CD14-positive monocyte (primary cell): ENCODE results near the gene CCR3. TPM values are rescaled to one million over a fixed set of nuclear protein-coding genes. Genes with fewer than 3 reads are reported as not detected.
A peak's percentile ranks its signal among the peaks of the same experiment; 100 is the strongest.

Experiments used
- DNase-seq, 3 donors: peaks; one replicate each; pipeline ENCODE4 v3.0.0-alpha.2; 2011 to 2022
- H2AFZ ChIP-seq: 2 replicates; pipeline ENCODE4 v1.6.0; 2012; ENCODE audit warnings: mild to moderate bottlenecking, low read depth, low read length, inconsistent platforms; ENCODE audit not compliant: insufficient read depth, poor library complexity, severe bottlenecking
- H3K27ac ChIP-seq, 2 donors: 1 replicate in 1 of 2; 2 replicates in 1 of 2; pipeline ENCODE4 v1.5.1; 2012 to 2013; ENCODE audit warnings: low read length in 2 of 2, control low read depth in 1 of 2, inconsistent platforms in 1 of 2, low read depth in 1 of 2, mild to moderate bottlenecking in 1 of 2
- H3K27me3 ChIP-seq, 2 donors: one replicate each; pipeline versions ENCODE4 v1.6.0 to v1.6.1; 2011 to 2013; ENCODE audit warnings: low read length in 2 of 2; ENCODE audit not compliant: control insufficient read depth in 2 of 2, insufficient read depth in 2 of 2
- H3K36me3 ChIP-seq, 2 donors: replicated peaks in 1 of 2; 1 replicate in 1 of 2; 2 replicates in 1 of 2; pipeline versions ENCODE4 v1.5.1 to v1.6.1; 2012 to 2013; ENCODE audit warnings: low read length in 2 of 2, control low read depth in 1 of 2, inconsistent platforms in 1 of 2, mild to moderate bottlenecking in 1 of 2; ENCODE audit not compliant: insufficient read depth in 2 of 2, control insufficient read depth in 1 of 2
- H3K4me1 ChIP-seq, 2 donors: 1 replicate in 1 of 2; 2 replicates in 1 of 2; pipeline versions ENCODE4 v1.5.1 to v1.6.1; 2012 to 2013; ENCODE audit warnings: low read length in 2 of 2, control low read depth in 1 of 2, inconsistent platforms in 1 of 2, mild to moderate bottlenecking in 1 of 2, moderate library complexity in 1 of 2; ENCODE audit not compliant: insufficient read depth in 2 of 2, control insufficient read depth in 1 of 2
- H3K4me2 ChIP-seq: replicated peaks from 2 replicates; pipeline ENCODE3; 2012; ENCODE audit warnings: low read length, moderate library complexity, mild to moderate bottlenecking; ENCODE audit not compliant: poor library complexity, severe bottlenecking; ENCODE audit errors: extremely low read depth
- H3K4me3 ChIP-seq, 3 experiments: fragments of 200-600 bp in 1 of 3; sonication (generic) in 1 of 3; replicated peaks in 1 of 3; 1 replicate in 2 of 3; 2 replicates in 1 of 3; pipeline ENCODE4 v1.5.1; 2011 to 2013; ENCODE audit warnings: low read length in 3 of 3, mild to moderate bottlenecking in 3 of 3, control low read depth in 2 of 3, low read depth in 2 of 3, inconsistent platforms in 1 of 3, moderate library complexity in 1 of 3
- H3K79me2 ChIP-seq: 2 replicates; pipeline ENCODE4 v1.6.0; 2012; ENCODE audit warnings: mild to moderate bottlenecking, control low read depth, inconsistent platforms, low read length, moderate library complexity; ENCODE audit not compliant: insufficient read depth
- H3K9ac ChIP-seq: 2 replicates; pipeline ENCODE4 v1.6.0; 2017; ENCODE audit warnings: low read length, mild to moderate bottlenecking; ENCODE audit not compliant: insufficient read depth, poor library complexity, severe bottlenecking
- H3K9me3 ChIP-seq, 2 donors: replicated peaks in 1 of 2; 1 replicate in 1 of 2; 2 replicates in 1 of 2; pipeline versions ENCODE4 v1.5.1 to v1.6.1; 2012 to 2013; ENCODE audit warnings: low read length in 2 of 2, control low read depth in 1 of 2; ENCODE audit not compliant: control insufficient read depth in 1 of 2, insufficient read depth in 1 of 2
- H4K20me1 ChIP-seq: 2 replicates; pipeline ENCODE4 v1.6.0; 2012; ENCODE audit warnings: mild to moderate bottlenecking, low read length, control low read depth, moderate library complexity; ENCODE audit not compliant: insufficient read depth
- H3K27ac Mint-ChIP-seq, 7 donors: one replicate each; pipeline ENCODE4 v1.8.0; 2020; ENCODE audit warnings: mild to moderate bottlenecking in 7 of 7, mixed read lengths in 7 of 7, moderate library complexity in 6 of 7, inconsistent platforms in 2 of 7
- H3K27me3 Mint-ChIP-seq, 3 donors: one replicate each; pipeline ENCODE4 v1.8.0; 2021 to 2022; ENCODE audit warnings: low read depth in 3 of 3, mild to moderate bottlenecking in 3 of 3, mixed read lengths in 3 of 3, moderate library complexity in 3 of 3, inconsistent platforms in 1 of 3
- H3K36me3 Mint-ChIP-seq, 2 donors: one replicate each; pipeline ENCODE4 v1.8.0; 2020; ENCODE audit warnings: mixed read lengths in 2 of 2, inconsistent platforms in 1 of 2, mild to moderate bottlenecking in 1 of 2
- H3K4me1 Mint-ChIP-seq: one replicate; pipeline ENCODE4 v1.8.0; 2020; ENCODE audit warnings: mild to moderate bottlenecking, mixed read lengths
- H3K4me3 Mint-ChIP-seq, 2 donors: one replicate each; pipeline ENCODE4 v1.8.0; 2020; ENCODE audit warnings: mild to moderate bottlenecking in 2 of 2, mixed read lengths in 2 of 2, moderate library complexity in 1 of 2
- H3K9me3 Mint-ChIP-seq, 7 donors: one replicate each; pipeline ENCODE4 v1.8.0; 2020 to 2022; ENCODE audit warnings: mixed read lengths in 7 of 7, mild to moderate bottlenecking in 6 of 7, moderate library complexity in 6 of 7, inconsistent platforms in 2 of 7
- WGBS: methylation state at CpG from one replicate; pipeline ENCODE4 v1.1.5; 2013; ENCODE audit warnings: missing lambda C conversion rate; ENCODE audit not compliant: insufficient coverage; 5-methylcytosine and 5-hydroxymethylcytosine counted together
- intact Hi-C, 2 donors: fragments of 100-400 bp; cut with micrococcal nuclease; formaldehyde crosslinking; loops; one replicate each; pipeline versions ENCODE4 v1.15.0 to v1.15.1; 2023
- polyA plus RNA-seq, 3 donors: library from polyadenylated mRNA; depleted of rRNA in 1 of 3; unstranded in 2 of 3; stranded (reverse) in 1 of 3; fragments of 300-500 nt in 2 of 3; fragments of >200 nt in 1 of 3; fragmentation: Illumina TruSeq in 2 of 3; gene quantifications; 1 replicate in 2 of 3; 2 replicates in 1 of 3; pipeline ENCODE4 v1.2.3, GENCODE V29; 2012 to 2021
- TF ChIP-seq, protein P1 (sequence below): fragments of 200-600 bp; IDR thresholded peaks from one replicate; pipeline ENCODE4 v1.8.0; 2022; ENCODE audit warnings: antibody characterized with exemption, mild to moderate bottlenecking

The CCR3 gene
- polyA plus RNA-seq, 3 donors: 0.38 to 0.74 (median 0.44) TPM

- intact Hi-C loops: loop anchor here in 1 of 2 donors (5.0 kb wide), 1 partner anchor 85 kb away; no protein-coding TSS in a partner anchor
- DNase-seq: no peak
- Mint-ChIP-seq H3K4me3 (no peak overlapping the region), H3K4me1 (peaks cover 46% of the 10 kb centered on the region), H3K27ac (peak overlapping the region in 1 of 7 donors; percentile 63), H3K9me3 (peaks cover 1 to 14% (median 6%) of the 10 kb centered on the region in 7 donors), H3K27me3 (no peaks in the 10 kb centered on the region), H3K36me3 (peaks cover 4 to 11% of the 10 kb centered on the region in 2 donors)
- Histone ChIP-seq H3K27me3 (no peaks in the 10 kb centered on the region), H2AFZ (no peak overlapping the region), H3K4me2 (no peak overlapping the region), H3K79me2 (no peaks in the 10 kb centered on the region), H3K27ac (peak overlapping the region in 1 of 2 donors; percentile 43), H3K4me1 (peaks cover 24 to 36% of the 10 kb centered on the region in 2 donors), H3K9ac (no peak overlapping the region), H4K20me1 (no peaks in the 10 kb centered on the region), H3K9me3 (peaks cover 0 to 5% of the 10 kb centered on the region in 2 donors), H3K4me3 (no peak overlapping the region), H3K36me3 (no peaks in the 10 kb centered on the region)
- TF ChIP-seq, protein P1, sequence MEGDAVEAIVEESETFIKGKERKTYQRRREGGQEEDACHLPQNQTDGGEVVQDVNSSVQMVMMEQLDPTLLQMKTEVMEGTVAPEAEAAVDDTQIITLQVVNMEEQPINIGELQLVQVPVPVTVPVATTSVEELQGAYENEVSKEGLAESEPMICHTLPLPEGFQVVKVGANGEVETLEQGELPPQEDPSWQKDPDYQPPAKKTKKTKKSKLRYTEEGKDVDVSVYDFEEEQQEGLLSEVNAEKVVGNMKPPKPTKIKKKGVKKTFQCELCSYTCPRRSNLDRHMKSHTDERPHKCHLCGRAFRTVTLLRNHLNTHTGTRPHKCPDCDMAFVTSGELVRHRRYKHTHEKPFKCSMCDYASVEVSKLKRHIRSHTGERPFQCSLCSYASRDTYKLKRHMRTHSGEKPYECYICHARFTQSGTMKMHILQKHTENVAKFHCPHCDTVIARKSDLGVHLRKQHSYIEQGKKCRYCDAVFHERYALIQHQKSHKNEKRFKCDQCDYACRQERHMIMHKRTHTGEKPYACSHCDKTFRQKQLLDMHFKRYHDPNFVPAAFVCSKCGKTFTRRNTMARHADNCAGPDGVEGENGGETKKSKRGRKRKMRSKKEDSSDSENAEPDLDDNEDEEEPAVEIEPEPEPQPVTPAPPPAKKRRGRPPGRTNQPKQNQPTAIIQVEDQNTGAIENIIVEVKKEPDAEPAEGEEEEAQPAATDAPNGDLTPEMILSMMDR: no peak
- no CpG with 5 or more reads among the region's 2 CpGs for WGBS
Measured at GRCh38 chr3:46282696-46283095, 40.4 kb downstream of the CCR3 start.

DNA sequence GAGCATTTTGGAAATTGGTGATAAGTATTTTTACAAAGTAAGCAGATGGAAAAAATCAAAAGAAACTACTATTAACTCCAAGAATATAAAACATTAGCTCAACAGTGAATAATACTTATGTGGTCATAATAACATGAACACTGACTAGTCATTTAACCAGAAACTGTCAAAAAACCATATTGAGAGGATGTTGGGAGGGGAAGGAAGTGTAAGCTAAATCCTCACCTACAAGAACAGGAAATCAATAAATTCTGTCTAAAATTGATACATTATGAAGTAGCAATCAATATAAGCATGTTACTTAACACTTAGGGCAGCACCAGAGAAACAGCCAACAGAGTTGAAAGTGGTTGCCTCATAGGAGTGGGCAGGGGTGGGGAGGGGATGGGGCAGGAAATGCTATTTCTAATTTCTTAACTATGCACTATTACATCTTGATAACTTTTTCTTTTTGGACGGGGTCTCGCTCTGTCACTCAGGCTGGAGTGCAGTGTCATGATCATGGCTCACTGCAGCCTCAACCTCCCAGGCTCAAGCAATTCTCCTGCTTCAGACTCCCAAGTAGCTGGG is 41.7 kb downstream of the CCR3 start:
- intact Hi-C loops: loop anchor here in 1 of 2 donors (5.0 kb wide), 1 partner anchor 83 kb away; no protein-coding TSS in a partner anchor
- 0% methylated on average over 2 of the region's 2 CpGs for WGBS

More for the DNA sequence above, 41.7 kb downstream of the CCR3 start:
- H2AFZ ChIP-seq: no peak overlapping the region
- H3K4me1 ChIP-seq: peaks cover 26 to 39% of the 10 kb centered on the region in 2 donors
- Mint-ChIP-seq H3K4me1 (peaks cover 46% of the 10 kb centered on the region), H3K27ac (peak overlapping the region in 5 of 7 donors; percentile 2 to 73 (median 27)), H3K27me3 (peaks cover 0 to 2% (median 0%) of the 10 kb centered on the region in 3 donors), H3K9me3 (peaks cover 0 to 11% (median 3%) of the 10 kb centered on the region in 7 donors), H3K36me3 (peaks cover 0 to 5% of the 10 kb centered on the region in 2 donors), H3K4me3 (no peak overlapping the region)
- H3K27ac ChIP-seq: peak overlapping the region in 1 of 2 donors; percentile 43
- no peaks in the 10 kb centered on the region for H3K27me3 ChIP-seq
- no peak overlapping the region for H3K4me3 ChIP-seq
- DNase-seq: no peak
- no peak overlapping the region for H3K4me2 ChIP-seq
- TF ChIP-seq, protein P1: no peak
- no peaks in the 10 kb centered on the region for H4K20me1 ChIP-seq
- H3K79me2 ChIP-seq: no peaks in the 10 kb centered on the region
- H3K36me3 ChIP-seq: no peaks in the 10 kb centered on the region
- H3K9ac ChIP-seq: no peak overlapping the region
- peaks cover 0 to 3% of the 10 kb centered on the region in 2 donors for H3K9me3 ChIP-seq
